WTC11 (cell line): Measurements from ENCODE around the gene ARHGAP6. TPM values are rescaled to one million over a fixed set of nuclear protein-coding genes. Genes with fewer than 3 reads are reported as not detected.

Source experiments
- ATAC-seq: fragments of 200-7000 bp; cut with Tn5 transposase; 2 replicates; pipeline ENCODE4 v1.10.0; 2021; ENCODE audit warnings: mild to moderate bottlenecking, moderate library complexity
- CTCF ChIA-PET: fragments of 300-600 bp; sonication (Branson Sonifier 250); formaldehyde crosslinking; loops from one replicate; lab custom pipeline; 2021; ENCODE audit warnings: antibody characterized with exemption; lab: Charles Lee
- POLR2A ChIA-PET: fragments of 350-600 bp; sonication (Branson Sonifier 250); formaldehyde crosslinking; loops from one replicate; lab custom pipeline; 2021; ENCODE audit warnings: antibody characterized with exemption; lab: Charles Lee
- DNase-seq: peaks from one replicate; pipeline ENCODE4 v3.0.0; 2021; ENCODE audit warnings: low spot score
- H3K27ac Mint-ChIP-seq: 2 replicates; pipeline ENCODE4 v1.8.0; 2021; ENCODE audit warnings: mixed read lengths
- H3K27me3 Mint-ChIP-seq: 2 replicates; pipeline ENCODE4 v1.8.0; 2021; ENCODE audit warnings: low read depth, mild to moderate bottlenecking, moderate library complexity, mixed read lengths
- H3K36me3 Mint-ChIP-seq: 2 replicates; pipeline ENCODE4 v1.8.0; 2021; ENCODE audit warnings: mixed read lengths
- H3K4me1 Mint-ChIP-seq: 2 replicates; pipeline ENCODE4 v1.8.0; 2022; ENCODE audit warnings: mixed read lengths
- H3K4me3 Mint-ChIP-seq: 2 replicates; pipeline ENCODE4 v1.8.0; 2021; ENCODE audit warnings: mild to moderate bottlenecking, moderate library complexity, mixed read lengths
- H3K9me3 Mint-ChIP-seq: 2 replicates; pipeline ENCODE4 v1.8.0; 2021; ENCODE audit warnings: mixed read lengths
- CREB1 ChIP-seq: sonication (generic); formaldehyde crosslinking; IDR thresholded peaks from 2 replicates; pipeline ENCODE4 v1.8.0; 2023; ENCODE audit warnings: mild to moderate bottlenecking, missing genetic modification reagents
- ESRRA ChIP-seq: sonication (generic); formaldehyde crosslinking; IDR thresholded peaks from 2 replicates; pipeline ENCODE4 v1.8.1; 2022; ENCODE audit warnings: mild to moderate bottlenecking, missing genetic modification reagents, borderline replicate concordance
- GTF2I ChIP-seq: fragments of 250-450 bp; sonication (Bioruptor Pico); conservative IDR thresholded peaks from 2 replicates; pipeline ENCODE4 v1.4.0; 2021; ENCODE audit warnings: mild to moderate bottlenecking
- IRF2 ChIP-seq: sonication (generic); formaldehyde crosslinking; IDR thresholded peaks from 2 replicates; pipeline ENCODE4 v1.8.0; 2022; ENCODE audit warnings: low read depth, missing genetic modification reagents, borderline replicate concordance
- NR1H2 ChIP-seq: sonication (generic); formaldehyde crosslinking; IDR thresholded peaks from 2 replicates; pipeline ENCODE4 v1.9.0; 2021; ENCODE audit warnings: mild to moderate bottlenecking, moderate library complexity, missing genetic modification reagents
- ZNF219 ChIP-seq: sonication (generic); formaldehyde crosslinking; IDR thresholded peaks from 2 replicates; pipeline ENCODE4 v1.8.0; 2023; ENCODE audit warnings: missing genetic modification reagents, mild to moderate bottlenecking, borderline replicate concordance
- total RNA-seq: library from RNA; stranded (reverse); gene quantifications from 3 replicates; pipeline ENCODE4 v1.2.3, GENCODE V29; 2021
- TF ChIP-seq, protein P1 (sequence below): fragments of 250-450 bp; sonication (Bioruptor Pico); IDR thresholded peaks from 2 replicates; pipeline ENCODE4 v1.9.0; 2021; ENCODE audit warnings: mild to moderate bottlenecking, borderline replicate concordance
- TF ChIP-seq, protein P2 (sequence below): fragments of 250-450 bp; sonication (Bioruptor Pico); IDR thresholded peaks from 2 replicates; pipeline ENCODE4 v1.8.0; 2021; ENCODE audit warnings: mild to moderate bottlenecking
- TF ChIP-seq, protein P3 (sequence below): sonication (generic); formaldehyde crosslinking; IDR thresholded peaks from 2 replicates; pipeline ENCODE4 v1.8.1; 2023; ENCODE audit warnings: mild to moderate bottlenecking, missing genetic modification reagents, borderline replicate concordance
- TF ChIP-seq, protein P4 (sequence below): sonication (generic); formaldehyde crosslinking; IDR thresholded peaks from 2 replicates; pipeline ENCODE4 v1.8.0; 2022; ENCODE audit warnings: mild to moderate bottlenecking, missing genetic modification reagents
- TF ChIP-seq, protein P5 (sequence below): sonication (generic); formaldehyde crosslinking; IDR thresholded peaks from 2 replicates; pipeline ENCODE4 v1.8.1; 2023; ENCODE audit warnings: mild to moderate bottlenecking, missing genetic modification reagents, moderate library complexity
- TF ChIP-seq, protein P6 (sequence below): fragments of 250-450 bp; sonication (Bioruptor Pico); IDR thresholded peaks from 2 replicates; pipeline ENCODE4 v1.9.0; 2021; ENCODE audit warnings: mild to moderate bottlenecking
- TF ChIP-seq, protein P7 (sequence below): sonication (generic); formaldehyde crosslinking; IDR thresholded peaks from 2 replicates; pipeline ENCODE4 v1.8.0; 2023; ENCODE audit warnings: missing genetic modification reagents, mild to moderate bottlenecking, borderline replicate concordance
- TF ChIP-seq, protein P8 (sequence below): fragments of 250-450 bp; sonication (Bioruptor Pico); IDR thresholded peaks from 2 replicates; pipeline ENCODE4 v2.1.2; 2022; ENCODE audit warnings: mild to moderate bottlenecking, moderate library complexity

Gene ARHGAP6
- total RNA-seq, 1 experiment from 2014 or later = 1.0 TPM

DNA sequence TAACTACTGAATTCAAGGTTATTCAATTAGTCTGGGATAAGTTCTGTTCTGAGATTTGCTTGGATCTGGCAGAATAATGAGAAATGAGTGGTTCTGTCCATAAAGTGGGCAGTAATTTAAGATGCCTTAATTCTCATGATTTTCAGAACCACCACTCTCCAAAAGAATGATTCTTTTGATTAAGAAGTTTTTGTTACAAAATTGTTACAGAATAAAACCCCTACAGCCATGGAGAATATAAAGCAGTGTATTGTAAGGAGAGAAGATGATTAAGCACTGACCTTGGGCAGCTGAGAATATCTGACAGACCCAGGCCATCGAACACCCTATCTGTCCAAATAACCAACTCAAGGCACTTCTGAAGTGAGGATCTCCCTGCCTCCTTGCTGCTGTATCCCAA, 360.1 kb downstream of the ARHGAP6 start (continued):
- TF ChIP-seq, protein P1, sequence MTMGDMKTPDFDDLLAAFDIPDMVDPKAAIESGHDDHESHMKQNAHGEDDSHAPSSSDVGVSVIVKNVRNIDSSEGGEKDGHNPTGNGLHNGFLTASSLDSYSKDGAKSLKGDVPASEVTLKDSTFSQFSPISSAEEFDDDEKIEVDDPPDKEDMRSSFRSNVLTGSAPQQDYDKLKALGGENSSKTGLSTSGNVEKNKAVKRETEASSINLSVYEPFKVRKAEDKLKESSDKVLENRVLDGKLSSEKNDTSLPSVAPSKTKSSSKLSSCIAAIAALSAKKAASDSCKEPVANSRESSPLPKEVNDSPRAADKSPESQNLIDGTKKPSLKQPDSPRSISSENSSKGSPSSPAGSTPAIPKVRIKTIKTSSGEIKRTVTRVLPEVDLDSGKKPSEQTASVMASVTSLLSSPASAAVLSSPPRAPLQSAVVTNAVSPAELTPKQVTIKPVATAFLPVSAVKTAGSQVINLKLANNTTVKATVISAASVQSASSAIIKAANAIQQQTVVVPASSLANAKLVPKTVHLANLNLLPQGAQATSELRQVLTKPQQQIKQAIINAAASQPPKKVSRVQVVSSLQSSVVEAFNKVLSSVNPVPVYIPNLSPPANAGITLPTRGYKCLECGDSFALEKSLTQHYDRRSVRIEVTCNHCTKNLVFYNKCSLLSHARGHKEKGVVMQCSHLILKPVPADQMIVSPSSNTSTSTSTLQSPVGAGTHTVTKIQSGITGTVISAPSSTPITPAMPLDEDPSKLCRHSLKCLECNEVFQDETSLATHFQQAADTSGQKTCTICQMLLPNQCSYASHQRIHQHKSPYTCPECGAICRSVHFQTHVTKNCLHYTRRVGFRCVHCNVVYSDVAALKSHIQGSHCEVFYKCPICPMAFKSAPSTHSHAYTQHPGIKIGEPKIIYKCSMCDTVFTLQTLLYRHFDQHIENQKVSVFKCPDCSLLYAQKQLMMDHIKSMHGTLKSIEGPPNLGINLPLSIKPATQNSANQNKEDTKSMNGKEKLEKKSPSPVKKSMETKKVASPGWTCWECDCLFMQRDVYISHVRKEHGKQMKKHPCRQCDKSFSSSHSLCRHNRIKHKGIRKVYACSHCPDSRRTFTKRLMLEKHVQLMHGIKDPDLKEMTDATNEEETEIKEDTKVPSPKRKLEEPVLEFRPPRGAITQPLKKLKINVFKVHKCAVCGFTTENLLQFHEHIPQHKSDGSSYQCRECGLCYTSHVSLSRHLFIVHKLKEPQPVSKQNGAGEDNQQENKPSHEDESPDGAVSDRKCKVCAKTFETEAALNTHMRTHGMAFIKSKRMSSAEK (CRISPR knock-in tag) = no peak
- TF ChIP-seq NR1H2 (CRISPR knock-in tag) (no peak), ZNF219 (CRISPR knock-in tag) (no peak), CREB1 (no peak), IRF2 (CRISPR knock-in tag) (no peak), GTF2I (no peak)
- TF ChIP-seq, protein P2, sequence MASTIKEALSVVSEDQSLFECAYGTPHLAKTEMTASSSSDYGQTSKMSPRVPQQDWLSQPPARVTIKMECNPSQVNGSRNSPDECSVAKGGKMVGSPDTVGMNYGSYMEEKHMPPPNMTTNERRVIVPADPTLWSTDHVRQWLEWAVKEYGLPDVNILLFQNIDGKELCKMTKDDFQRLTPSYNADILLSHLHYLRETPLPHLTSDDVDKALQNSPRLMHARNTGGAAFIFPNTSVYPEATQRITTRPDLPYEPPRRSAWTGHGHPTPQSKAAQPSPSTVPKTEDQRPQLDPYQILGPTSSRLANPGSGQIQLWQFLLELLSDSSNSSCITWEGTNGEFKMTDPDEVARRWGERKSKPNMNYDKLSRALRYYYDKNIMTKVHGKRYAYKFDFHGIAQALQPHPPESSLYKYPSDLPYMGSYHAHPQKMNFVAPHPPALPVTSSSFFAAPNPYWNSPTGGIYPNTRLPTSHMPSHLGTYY = no peak
- TF ChIP-seq, protein P3, sequence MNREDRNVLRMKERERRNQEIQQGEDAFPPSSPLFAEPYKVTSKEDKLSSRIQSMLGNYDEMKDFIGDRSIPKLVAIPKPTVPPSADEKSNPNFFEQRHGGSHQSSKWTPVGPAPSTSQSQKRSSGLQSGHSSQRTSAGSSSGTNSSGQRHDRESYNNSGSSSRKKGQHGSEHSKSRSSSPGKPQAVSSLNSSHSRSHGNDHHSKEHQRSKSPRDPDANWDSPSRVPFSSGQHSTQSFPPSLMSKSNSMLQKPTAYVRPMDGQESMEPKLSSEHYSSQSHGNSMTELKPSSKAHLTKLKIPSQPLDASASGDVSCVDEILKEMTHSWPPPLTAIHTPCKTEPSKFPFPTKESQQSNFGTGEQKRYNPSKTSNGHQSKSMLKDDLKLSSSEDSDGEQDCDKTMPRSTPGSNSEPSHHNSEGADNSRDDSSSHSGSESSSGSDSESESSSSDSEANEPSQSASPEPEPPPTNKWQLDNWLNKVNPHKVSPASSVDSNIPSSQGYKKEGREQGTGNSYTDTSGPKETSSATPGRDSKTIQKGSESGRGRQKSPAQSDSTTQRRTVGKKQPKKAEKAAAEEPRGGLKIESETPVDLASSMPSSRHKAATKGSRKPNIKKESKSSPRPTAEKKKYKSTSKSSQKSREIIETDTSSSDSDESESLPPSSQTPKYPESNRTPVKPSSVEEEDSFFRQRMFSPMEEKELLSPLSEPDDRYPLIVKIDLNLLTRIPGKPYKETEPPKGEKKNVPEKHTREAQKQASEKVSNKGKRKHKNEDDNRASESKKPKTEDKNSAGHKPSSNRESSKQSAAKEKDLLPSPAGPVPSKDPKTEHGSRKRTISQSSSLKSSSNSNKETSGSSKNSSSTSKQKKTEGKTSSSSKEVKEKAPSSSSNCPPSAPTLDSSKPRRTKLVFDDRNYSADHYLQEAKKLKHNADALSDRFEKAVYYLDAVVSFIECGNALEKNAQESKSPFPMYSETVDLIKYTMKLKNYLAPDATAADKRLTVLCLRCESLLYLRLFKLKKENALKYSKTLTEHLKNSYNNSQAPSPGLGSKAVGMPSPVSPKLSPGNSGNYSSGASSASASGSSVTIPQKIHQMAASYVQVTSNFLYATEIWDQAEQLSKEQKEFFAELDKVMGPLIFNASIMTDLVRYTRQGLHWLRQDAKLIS (CRISPR knock-in tag) = no peak
- TF ChIP-seq, protein P4, sequence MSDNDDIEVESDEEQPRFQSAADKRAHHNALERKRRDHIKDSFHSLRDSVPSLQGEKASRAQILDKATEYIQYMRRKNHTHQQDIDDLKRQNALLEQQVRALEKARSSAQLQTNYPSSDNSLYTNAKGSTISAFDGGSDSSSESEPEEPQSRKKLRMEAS = no peak
- TF ChIP-seq, protein P5, sequence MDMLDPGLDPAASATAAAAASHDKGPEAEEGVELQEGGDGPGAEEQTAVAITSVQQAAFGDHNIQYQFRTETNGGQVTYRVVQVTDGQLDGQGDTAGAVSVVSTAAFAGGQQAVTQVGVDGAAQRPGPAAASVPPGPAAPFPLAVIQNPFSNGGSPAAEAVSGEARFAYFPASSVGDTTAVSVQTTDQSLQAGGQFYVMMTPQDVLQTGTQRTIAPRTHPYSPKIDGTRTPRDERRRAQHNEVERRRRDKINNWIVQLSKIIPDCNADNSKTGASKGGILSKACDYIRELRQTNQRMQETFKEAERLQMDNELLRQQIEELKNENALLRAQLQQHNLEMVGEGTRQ (CRISPR knock-in tag) = no peak
- TF ChIP-seq, protein P6, sequence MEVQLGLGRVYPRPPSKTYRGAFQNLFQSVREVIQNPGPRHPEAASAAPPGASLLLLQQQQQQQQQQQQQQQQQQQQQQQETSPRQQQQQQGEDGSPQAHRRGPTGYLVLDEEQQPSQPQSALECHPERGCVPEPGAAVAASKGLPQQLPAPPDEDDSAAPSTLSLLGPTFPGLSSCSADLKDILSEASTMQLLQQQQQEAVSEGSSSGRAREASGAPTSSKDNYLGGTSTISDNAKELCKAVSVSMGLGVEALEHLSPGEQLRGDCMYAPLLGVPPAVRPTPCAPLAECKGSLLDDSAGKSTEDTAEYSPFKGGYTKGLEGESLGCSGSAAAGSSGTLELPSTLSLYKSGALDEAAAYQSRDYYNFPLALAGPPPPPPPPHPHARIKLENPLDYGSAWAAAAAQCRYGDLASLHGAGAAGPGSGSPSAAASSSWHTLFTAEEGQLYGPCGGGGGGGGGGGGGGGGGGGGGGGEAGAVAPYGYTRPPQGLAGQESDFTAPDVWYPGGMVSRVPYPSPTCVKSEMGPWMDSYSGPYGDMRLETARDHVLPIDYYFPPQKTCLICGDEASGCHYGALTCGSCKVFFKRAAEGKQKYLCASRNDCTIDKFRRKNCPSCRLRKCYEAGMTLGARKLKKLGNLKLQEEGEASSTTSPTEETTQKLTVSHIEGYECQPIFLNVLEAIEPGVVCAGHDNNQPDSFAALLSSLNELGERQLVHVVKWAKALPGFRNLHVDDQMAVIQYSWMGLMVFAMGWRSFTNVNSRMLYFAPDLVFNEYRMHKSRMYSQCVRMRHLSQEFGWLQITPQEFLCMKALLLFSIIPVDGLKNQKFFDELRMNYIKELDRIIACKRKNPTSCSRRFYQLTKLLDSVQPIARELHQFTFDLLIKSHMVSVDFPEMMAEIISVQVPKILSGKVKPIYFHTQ (CRISPR knock-in tag) = no peak

DNA sequence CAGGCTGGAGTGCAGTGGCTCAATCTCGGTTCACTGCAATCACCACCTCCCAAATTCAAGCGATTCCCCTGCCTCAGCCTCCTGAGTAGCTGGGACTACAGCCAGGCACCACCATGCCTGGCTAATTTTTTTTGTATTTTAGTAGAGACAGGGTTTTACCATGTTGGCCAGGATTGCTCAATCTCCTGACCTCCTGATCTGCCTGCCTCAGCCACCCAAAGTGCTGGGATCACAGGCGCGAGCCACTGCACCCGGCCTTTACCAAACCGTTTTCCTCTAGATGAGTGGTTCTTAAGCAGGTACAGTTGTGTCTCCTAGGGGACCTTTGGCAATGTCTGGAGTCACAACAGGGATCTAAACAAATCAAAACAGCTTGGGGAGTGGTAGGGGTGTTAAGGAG, 360.9 kb downstream of the ARHGAP6 start:
- ChIA-PET POLR2A (no interaction called here), CTCF (no interaction called here)
- H3K4me3 Mint-ChIP-seq = no peak overlapping the region
- ATAC-seq (peak; percentile 66), DNase-seq (no peak)
- H3K4me1 Mint-ChIP-seq = peaks cover 13% of the 10 kb centered on the region
- no peaks in the 10 kb centered on the region for H3K36me3 Mint-ChIP-seq
- peaks cover 59% of the 10 kb centered on the region for H3K27me3 Mint-ChIP-seq
- no peak overlapping the region for H3K27ac Mint-ChIP-seq
- no peaks in the 10 kb centered on the region for H3K9me3 Mint-ChIP-seq
- TF ChIP-seq, protein P7, sequence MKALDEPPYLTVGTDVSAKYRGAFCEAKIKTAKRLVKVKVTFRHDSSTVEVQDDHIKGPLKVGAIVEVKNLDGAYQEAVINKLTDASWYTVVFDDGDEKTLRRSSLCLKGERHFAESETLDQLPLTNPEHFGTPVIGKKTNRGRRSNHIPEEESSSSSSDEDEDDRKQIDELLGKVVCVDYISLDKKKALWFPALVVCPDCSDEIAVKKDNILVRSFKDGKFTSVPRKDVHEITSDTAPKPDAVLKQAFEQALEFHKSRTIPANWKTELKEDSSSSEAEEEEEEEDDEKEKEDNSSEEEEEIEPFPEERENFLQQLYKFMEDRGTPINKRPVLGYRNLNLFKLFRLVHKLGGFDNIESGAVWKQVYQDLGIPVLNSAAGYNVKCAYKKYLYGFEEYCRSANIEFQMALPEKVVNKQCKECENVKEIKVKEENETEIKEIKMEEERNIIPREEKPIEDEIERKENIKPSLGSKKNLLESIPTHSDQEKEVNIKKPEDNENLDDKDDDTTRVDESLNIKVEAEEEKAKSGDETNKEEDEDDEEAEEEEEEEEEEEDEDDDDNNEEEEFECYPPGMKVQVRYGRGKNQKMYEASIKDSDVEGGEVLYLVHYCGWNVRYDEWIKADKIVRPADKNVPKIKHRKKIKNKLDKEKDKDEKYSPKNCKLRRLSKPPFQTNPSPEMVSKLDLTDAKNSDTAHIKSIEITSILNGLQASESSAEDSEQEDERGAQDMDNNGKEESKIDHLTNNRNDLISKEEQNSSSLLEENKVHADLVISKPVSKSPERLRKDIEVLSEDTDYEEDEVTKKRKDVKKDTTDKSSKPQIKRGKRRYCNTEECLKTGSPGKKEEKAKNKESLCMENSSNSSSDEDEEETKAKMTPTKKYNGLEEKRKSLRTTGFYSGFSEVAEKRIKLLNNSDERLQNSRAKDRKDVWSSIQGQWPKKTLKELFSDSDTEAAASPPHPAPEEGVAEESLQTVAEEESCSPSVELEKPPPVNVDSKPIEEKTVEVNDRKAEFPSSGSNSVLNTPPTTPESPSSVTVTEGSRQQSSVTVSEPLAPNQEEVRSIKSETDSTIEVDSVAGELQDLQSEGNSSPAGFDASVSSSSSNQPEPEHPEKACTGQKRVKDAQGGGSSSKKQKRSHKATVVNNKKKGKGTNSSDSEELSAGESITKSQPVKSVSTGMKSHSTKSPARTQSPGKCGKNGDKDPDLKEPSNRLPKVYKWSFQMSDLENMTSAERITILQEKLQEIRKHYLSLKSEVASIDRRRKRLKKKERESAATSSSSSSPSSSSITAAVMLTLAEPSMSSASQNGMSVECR (CRISPR knock-in tag) = no peak
- TF ChIP-seq ESRRA (CRISPR knock-in tag) = no peak
- TF ChIP-seq, protein P8, sequence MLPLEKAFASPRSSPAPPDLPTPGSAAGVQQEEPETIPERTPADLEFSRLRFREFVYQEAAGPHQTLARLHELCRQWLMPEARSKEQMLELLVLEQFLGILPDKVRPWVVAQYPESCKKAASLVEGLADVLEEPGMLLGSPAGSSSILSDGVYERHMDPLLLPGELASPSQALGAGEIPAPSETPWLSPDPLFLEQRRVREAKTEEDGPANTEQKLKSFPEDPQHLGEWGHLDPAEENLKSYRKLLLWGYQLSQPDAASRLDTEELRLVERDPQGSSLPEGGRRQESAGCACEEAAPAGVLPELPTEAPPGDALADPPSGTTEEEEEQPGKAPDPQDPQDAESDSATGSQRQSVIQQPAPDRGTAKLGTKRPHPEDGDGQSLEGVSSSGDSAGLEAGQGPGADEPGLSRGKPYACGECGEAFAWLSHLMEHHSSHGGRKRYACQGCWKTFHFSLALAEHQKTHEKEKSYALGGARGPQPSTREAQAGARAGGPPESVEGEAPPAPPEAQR (CRISPR knock-in tag) = no peak
